HG02938 (cell line): ENCODE results near the gene E2F2.

ENCODE experiments used
- ATAC-seq: cut with Tn5 transposase; IDR thresholded peaks from one replicate; pipeline ENCODE4 v1.9.1; 2021; ENCODE audit warnings: mild to moderate bottlenecking, moderate library complexity; ENCODE audit not compliant: unreplicated experiment

E2F2 gene

DNA sequence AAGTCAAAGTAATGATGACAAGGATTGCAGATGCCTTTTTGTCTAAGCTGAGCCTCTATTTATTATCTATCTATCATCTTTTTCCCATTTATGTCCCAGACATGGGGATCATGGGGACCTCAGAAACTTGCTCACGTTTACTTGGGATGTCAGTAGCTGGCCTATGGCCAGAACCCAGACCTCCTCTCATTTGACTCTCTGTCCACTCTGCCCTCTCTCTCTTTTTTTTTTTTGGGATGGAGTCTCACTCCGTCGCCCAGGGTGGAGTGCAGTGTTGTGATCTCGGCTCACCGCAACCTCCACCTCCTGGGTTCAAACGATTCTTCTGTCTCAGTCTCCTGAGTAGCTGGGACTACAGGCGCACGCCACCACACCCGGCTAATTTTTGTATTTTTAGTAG, 32.0 kb upstream of the E2F2 start:
- ATAC-seq: no peak

DNA sequence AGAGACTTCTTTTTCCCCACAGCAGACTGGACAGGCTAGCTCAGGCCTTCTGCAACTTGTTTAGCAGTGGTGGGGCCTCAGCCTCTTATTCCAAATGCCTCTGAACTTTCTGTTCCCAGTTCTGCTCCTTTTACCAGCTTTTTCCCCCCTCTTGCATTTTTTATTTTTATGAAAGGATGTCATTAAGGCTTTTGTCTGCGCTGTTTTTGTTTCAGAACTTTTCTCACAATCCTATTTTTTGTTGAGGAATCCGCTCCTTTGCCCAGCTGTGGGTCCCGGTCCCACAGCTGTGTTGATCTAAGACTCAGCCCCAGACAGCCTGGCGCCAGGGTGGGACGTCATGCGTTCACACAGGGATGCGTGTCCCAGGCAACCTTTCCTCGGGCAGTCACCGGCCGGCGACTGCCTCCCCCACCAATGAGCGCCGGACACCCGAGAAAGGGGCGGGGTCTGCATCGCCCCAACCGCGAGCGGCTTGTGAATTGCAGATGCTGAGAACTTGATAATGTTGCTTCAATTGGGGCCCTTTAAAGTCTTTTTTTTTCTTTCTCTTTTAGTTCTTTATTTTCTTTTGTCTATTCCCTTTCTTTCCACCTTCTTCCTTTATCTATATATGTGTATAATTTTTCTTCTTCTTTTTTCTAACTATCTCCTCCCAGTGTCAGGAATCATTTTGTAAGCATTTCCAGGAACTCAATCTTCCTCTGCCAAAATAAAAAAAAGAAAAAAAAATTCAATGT, 31.3 kb upstream of the E2F2 start:
- ATAC-seq: no peak

DNA sequence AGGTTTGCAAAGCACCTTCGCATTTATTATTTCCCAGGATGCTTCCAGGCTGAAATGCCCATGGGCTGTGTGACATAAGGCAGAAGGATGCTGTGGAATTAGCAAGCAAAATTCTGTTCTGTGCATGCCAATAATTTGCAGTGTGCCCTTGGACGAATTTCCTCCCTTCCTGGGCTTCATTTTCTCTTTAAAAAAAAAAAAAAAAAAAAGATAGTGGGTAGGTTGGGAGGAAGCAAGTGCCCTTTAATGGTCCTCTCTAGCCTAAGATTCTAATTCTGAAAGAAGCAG, 30.7 kb upstream of the E2F2 start:
- no peak for ATAC-seq

DNA sequence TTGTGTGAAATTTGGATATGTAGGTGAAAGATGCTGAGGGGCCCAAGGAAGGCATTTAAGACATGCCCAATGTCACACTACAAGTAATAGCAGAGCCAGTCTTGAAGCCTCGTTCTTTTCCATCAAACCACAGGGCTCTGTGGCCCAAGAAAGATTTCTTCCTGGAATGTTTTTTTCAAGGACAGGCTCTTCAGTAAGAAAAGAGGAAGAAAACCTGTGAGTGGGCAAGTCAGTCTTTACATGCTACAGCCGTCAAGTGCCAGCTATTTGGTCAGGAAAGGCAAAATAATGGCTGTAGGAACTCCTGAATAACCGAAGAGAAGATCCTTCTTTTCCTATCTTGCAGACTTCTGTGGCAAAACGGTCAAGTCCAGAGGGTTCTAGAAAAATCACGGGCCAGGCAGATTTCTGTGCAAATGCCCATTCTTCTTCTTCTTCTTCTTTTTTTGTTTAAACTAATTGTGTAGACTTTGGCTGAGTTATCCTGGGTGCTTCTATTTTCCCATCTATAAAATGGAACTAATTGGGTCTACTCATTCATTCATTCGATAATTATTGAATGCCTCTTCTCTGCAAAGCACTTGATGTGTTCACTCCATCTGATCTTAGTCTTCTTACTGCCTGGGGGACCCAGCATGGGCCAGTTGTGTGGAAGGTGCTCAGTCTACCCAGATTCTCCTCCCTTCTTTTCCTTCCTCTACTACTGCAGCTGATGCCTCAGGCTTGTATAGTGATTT, 30.2 kb upstream of the E2F2 start:
- no peak for ATAC-seq

DNA sequence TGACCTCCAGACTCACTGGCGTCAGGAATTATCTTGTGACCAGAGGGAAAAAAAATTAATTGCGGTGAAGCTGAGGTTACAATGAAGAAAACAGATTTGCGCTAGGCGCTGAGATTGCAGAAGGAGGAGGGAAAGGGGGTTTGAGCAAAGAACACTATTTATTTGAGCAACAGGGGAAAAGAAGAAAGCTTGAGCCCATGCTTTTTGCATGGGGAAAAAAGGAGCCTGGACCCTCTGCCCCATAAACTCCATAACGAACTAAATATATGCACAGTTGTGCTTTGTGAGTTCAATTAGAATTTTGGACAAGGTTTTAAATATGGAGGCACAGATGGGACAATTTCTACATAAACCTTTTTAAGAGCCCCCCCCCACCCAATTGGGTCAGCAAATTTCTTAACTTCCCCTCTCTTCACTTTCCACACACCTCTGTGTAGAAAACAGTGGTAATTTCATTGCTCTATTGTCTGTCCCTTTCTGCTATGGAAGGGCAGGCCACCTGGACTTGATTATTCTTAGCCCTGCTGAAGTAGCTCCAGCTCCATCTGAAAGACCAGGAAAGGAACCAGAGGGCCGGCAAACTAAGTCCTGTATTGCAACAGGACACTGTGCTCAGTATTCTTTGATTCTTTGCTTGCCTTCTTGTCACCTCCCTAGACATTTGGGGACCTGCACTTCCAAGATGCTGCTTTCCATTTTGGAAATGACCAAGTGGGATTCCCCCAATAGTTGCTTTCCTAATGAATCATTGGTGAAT, 29.1 kb upstream of the E2F2 start:
- ATAC-seq: no peak

DNA sequence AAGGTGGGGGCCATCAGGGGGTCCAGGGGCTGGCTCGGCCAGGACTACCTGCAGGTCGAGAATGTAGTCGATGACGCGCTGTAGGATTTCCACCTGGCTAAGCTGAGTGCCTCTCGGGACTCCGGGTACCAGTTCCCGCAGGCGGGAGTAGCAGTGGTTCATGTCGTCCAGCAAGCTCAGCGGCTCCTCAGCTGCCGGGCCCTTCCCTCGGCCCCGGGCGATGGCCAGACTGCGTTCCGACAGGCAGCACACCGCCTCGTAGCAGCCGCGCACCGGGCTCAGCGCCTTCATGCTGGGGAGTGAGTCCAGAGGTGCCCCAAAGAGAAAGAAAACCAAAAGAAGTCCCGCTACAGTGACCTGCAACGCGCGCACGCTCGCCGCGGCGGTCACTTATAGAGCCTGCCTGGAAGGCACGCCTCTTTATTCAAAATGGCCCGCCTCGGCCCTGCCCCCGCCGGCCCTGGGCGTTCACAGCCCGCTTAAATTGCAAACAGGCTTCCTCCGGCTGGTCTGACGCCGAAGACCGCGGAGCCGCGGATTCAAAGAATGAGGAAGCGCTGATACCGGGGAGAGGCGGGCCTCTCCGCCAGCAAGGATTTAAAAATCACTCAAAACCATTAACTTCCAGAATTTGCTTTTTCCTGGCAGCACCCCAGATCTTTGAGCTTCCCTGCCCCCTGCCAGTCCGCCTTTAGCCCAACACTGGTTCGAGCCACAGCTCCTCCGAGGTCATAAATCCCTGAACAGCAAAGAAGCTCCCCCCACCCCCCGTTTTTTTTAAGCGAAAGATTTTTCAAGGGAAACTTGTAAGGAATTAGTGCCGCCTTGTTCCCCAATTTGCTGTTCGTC, 28.3 kb upstream of the E2F2 start, which contains the start of gene ID3:
Gene ID3, minus strand, starts transcription at position 366 of the 849 bp plus-strand sequence. Its CDS starts 75 bp downstream, at position 291.
- peak; percentile 65 for ATAC-seq

DNA sequence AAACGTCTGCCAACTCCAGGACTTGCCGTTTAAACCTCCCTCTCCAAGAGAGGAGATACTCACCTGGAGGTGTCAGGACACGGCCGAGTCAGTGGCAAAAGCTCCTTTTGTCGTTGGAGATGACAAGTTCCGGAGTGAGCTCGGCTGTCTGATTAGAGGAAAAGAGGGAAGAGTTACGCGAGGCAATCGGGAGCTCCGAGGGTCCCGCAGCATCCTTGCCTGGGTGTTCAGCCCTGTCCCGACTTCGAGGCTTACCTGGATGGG, 27.8 kb upstream of the E2F2 start:
- no peak for ATAC-seq

DNA sequence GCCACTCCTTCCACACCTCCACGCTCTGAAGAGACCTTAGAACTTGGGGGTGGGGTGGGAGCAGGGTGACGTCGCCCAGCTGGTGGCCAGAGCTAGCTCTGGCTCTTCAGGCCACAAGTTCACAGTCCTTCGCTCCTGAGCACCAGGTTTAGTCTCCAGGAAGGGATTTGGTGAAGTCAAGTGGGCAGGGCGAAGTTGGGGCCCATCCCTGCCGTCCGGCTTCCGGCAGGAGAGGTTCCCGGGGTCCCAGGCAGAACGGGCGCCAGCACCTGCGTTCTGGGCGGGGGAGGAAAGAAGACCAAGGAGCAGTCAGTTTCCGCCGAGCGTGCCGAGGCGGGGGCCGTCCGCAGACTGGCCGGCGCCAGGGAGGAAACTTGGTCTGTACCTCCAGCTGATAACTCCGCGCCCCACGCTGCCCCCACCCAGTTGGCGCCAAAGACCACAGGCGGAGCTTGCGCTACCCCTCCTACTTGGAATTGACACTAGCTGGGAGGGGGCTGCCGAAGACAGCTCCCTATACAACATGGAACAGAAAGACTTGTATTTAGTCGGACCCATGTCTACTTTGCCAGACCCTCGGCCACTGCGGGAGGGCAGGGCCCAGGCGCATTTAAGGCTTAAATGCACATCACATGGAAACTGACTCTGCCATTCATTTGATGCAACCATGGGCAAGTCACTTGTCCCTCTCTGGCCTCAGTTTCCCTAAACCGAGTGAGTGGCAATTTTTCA, 27.3 kb upstream of the E2F2 start:
- no peak for ATAC-seq

DNA sequence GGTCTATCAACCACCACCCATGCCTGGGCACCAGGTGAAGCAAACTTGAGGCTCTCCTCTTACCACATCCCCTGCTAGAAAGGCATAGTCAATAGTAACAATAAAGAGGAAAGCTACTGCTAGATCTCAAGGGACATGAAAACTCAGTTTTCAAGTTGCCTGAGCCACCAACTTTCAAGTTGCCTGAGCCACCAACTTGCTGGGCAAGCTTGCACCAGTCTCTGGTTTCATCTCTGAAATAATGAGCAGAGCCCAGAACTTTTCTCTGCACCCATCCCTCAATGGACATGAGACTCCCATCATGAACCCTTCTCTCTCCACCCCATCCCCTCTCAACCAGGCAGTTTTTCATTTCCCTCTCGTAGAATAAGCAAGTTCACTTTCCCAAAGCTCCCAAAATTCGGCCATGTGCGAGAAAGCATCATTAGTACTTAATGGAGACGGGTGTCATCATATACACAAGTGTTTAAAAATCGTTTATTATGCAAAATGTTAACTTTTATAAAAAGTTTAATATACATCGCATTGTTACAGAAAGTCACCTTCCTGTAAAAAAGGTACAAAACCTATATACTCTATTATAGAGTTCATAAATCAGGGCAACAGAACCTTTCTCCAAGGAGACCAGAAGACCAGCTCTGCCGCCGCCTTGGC, 26.6 kb upstream of the E2F2 start:
- no peak for ATAC-seq

DNA sequence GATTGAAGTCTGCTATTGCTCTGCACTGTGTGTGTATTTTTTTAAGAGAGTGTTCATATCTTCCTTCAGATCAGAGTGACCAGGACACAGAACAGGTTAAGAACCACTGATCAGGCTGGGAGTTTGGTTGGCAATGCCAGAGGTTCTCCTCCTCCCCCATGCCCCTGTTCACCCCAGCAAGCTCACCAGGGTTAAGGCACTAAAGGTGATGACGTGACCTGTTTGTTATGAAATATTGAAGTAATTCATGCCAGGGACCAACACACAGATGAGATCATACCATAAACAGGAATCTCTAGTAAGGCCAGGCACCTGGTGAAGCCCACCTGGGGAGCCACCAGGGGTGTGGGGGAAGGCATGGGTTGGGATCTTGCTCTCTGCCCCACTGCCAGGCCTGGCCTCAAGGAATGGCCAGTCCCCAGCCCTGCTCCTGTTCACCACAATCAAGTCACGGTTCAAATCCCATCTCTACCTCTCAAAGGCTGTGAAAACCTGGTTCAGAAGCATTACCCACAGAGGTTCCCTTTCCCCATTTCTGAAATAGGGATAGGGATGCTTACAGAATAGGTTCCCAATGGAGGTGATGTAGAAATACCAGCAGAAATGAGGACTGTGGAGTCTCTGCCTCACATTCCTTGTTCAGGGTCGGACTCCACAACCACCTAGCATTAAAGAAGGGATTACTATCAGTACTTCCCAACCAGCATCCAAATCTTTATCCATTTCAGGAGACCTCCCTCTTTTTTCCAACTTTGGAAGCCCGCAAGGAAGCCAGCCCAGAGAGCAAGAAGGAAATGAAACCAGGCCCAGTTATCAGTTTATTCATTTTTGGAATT, 25.8 kb upstream of the E2F2 start:
- no peak for ATAC-seq

DNA sequence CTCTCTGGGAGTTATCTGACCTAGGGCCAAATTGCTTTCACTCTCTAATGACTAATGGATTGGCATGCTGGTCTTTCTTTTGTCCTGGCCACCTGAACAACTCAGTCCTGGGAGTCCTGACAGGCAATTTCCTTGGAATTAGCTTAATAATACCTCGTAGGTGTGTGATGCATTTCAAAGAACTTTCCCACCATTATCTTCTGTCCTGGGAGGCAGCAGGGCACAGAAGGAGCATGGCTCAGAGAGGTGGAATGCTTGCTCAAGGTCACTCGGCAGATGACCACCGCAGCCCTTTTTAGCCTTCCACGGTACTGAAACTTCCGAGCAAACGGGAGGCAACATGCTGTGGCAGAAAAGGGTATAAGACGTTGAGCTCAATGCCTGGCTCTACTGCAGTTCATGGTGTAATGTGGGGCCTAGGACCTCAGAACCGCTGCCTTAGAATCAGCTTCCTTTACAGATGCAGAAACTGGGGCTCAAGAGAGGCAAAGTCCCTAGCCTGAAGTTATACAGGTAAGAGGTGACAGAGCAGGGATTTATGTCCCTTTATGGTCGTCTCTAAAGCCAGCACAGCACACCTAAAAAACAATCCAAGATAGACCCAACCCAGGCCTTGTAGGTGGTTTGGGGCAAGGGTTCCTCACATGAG, 25.1 kb upstream of the E2F2 start:
- ATAC-seq: no peak

DNA sequence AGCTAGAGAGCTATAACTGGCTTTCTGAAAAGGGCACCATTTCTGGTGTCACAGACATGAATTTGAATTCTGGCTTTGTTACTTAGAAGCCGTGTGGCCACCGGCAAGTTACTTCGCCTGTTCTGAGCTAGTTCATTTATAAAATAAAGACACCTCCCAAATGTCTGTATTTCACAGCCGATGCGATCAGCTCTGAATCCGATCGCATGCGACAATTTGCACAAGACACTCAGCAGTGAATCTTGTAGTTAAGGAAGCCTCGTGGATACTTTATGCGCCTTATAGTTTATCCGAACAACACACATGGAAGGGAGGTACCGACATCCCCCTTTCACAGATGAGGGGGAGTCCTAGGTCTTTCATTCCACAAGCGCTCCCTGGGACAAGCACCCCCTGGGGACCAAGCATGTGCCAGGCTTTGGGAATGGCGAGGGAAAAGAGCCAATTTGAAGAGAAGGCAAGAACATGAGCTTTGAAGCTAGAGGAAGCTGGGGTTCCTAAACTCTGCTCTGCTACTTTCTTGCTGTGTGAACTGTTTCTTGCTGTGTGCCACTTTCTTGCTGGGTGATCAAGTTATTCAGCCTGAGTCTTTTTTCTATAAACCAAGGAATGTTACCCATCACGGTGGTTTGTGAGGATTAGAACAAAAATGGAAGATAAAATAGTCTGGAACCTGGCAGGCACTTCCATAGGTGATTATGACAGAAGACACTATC, 24.4 kb upstream of the E2F2 start:
- ATAC-seq: no peak

DNA sequence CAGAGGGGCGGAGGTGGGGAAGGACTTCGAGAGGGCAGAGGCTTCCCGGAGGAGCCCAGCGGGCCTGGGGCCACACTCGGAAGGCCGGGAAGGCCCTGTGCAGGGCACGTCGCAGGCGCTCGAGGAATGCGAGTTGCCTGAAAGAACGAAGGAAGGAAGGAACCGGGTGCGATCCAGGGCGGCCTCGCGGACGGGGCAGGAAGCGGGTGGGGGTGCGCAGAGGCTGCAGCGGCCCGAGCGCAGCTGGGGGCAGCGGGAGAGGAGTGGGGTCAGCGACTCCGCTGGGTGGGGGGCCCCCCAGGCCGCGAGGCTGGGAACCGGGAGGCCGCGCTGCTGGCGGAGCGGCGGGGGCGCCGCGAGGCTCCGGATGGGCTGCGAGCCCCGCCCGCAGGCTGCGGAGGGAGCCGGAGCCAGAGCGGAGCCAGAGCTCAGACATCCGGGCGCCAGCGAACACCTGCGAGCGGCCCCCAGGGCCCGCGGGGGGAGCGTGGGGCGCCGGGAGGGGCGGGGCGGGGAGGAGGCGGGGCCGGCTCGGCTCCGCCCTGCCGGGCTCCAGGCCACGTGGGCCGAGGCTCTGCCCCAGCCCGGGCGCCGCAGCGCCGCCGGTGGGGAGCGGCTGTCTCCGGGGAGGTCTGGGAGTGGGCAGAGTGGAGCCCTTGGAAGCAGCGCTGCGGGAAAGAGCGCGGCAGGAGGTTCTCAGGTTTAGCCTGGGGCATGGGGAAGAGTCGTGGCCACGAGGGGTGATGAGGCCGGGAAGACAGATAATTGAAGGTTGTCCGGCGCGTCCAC, 23.6 kb upstream of the E2F2 start:
- ATAC-seq: peak; percentile 44

DNA sequence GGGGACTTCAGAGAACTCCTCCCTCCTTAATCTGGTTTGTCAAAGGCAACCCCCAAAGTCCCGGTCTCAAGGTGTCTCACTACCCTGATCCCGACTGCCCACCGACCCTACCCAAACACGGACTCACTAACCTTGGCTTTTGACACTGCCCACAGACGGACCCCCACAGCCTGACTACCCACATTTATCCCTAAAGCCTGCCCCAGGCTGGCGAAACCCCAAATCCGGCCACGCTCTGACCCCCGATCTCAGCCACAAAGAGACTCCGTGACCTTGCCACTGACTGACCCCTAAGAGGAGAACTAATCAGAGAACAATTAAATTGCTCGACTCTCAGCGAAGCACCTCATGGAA, 23.1 kb upstream of the E2F2 start:
- no peak for ATAC-seq

DNA sequence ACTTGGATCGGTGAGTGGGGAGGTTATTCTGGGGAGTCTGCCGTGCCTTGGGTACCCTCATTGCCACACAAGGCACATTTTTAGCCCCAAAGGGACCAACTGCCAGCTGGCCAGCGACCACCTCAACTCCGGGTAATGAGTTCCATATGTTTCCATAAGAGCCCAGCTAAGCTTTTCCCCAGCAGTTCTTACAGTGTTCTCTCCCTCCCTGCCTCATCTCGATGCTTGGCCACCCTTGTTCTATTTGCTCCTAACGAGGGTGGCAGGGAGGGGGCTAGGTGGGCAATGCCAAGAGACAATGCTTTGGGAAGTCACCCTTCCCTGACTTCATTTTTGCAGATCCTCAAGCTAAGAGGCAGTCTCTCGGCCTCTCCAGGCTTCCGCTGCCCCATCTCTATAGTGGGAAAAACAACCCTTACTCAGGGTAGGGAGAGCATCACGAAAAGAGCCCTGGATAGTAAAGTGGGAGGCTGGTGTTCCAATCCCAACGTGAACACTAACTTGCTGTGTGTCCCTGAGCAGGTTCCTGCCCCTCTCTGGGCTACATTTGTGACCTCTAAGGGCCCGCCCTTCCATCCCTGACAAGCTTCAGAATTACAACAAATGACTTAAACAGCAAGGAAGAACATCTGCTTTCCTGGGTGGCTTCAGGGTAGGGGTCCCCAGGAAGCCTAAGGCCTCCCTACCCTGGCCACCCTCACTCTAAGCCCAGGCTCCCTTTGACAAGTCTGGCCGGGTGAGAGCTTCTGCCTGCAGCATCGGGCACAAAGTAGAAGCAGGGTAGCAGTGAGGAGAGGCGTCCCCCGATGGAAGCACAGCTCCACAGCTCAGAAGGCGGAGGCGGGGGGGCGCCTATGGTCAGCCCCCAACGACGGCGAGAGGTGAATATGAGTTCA, 22.4 kb upstream of the E2F2 start:
- no peak for ATAC-seq

DNA sequence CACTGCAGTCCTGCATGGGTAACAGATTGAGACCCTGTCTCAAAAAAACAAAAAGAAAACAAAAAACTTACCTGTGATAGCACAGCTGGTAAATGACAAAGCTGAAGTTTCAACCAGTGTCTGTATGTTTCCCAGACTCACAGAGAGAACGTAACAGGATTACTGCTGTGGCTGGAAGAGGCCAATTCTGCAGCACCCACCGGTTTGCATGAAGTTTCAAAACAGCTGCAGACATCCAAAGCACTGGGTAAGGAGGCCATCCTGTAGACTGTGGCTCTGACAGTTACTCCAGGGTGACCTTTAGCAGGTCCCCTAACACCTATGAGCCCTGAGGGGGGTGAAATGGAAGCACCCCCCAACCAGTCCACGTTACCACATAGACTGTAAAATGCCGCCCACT, 20.8 kb upstream of the E2F2 start:
- ATAC-seq: no peak
